ENCODE data around the gene IGDCC3. TPM values are rescaled to one million over a fixed set of nuclear protein-coding genes. Genes with fewer than 3 reads are reported as not detected.

Gene IGDCC3
- total RNA-seq, 3 donors from 2014 or later (not counting 1 experiment from before 2014, with no cell fraction given), result not detected

- Mint-ChIP-seq H3K27ac (no peak overlapping the region), H3K36me3 (peaks cover 6% of the 10 kb centered on the region), H3K4me1 (peaks cover 6 to 9% of the 10 kb centered on the region in 2 donors), H3K4me3 (no peak overlapping the region), H3K9me3 (no peaks in the 10 kb centered on the region), H3K27me3 (ENCODE audit: low read depth in 2 of 2) (peaks cover 49 to 56% of the 10 kb centered on the region in 2 donors)
- peaks cover 29% of the 10 kb centered on the region for H3K27me3 ChIP-seq (ENCODE audit: control insufficient read depth, insufficient read depth, low read length)
- DNase-seq (no peak), ATAC-seq (no peak)
- H3K4me3 ChIP-seq (ENCODE audit: low read length), result no peak overlapping the region
- 90% methylated on average over 14 of the region's 14 CpGs for WGBS (ENCODE audit: insufficient coverage)
- H3K9me3 ChIP-seq (ENCODE audit: control insufficient read depth, insufficient read depth, low read length), result no peaks in the 10 kb centered on the region
- intact Hi-C loops (cut with micrococcal nuclease), result no loop called here
- no peak overlapping the region for H3K27ac ChIP-seq (ENCODE audit: low read length)
- no peaks in the 10 kb centered on the region for H3K36me3 ChIP-seq (ENCODE audit: control insufficient read depth, insufficient read depth, low read length)
- TF ChIP-seq, protein P1, sequence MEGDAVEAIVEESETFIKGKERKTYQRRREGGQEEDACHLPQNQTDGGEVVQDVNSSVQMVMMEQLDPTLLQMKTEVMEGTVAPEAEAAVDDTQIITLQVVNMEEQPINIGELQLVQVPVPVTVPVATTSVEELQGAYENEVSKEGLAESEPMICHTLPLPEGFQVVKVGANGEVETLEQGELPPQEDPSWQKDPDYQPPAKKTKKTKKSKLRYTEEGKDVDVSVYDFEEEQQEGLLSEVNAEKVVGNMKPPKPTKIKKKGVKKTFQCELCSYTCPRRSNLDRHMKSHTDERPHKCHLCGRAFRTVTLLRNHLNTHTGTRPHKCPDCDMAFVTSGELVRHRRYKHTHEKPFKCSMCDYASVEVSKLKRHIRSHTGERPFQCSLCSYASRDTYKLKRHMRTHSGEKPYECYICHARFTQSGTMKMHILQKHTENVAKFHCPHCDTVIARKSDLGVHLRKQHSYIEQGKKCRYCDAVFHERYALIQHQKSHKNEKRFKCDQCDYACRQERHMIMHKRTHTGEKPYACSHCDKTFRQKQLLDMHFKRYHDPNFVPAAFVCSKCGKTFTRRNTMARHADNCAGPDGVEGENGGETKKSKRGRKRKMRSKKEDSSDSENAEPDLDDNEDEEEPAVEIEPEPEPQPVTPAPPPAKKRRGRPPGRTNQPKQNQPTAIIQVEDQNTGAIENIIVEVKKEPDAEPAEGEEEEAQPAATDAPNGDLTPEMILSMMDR (IDR thresholded peaks at IDR 0.05), result no peak
- H3K4me1 ChIP-seq (ENCODE audit: control insufficient read depth, insufficient read depth, low read length), result peaks cover 9% of the 10 kb centered on the region
Observed at GRCh38 chr15:65374821-65375401, 2.9 kb downstream of the IGDCC3 start.

DNA sequence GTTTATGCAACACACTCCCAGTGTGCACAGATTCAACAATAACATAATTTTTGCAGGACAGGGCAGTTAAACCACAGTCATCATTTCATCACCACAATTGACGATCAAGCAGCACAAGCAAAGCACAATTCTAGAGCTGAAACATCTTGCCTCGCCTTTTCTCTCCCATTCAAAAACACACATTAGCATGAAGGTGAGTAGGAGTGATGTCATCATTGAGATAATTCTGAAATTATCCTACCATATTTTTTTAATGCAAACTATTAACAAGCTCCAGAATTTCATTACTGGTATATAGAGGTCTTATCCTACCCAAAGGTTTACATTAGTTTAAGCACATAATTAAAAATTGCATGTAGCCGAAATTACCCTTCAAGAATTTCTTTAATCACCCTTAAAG lies 3.5 kb downstream of the IGDCC3 start:
- peaks cover 29% of the 10 kb centered on the region for H3K27me3 ChIP-seq (ENCODE audit: control insufficient read depth, insufficient read depth, low read length)
- no peak overlapping the region for H3K4me3 ChIP-seq (ENCODE audit: low read length)
- Mint-ChIP-seq H3K9me3 (no peaks in the 10 kb centered on the region), H3K27me3 (ENCODE audit: low read depth in 2 of 2) (peaks cover 44 to 51% of the 10 kb centered on the region in 2 donors), H3K4me1 (peaks cover 6 to 9% of the 10 kb centered on the region in 2 donors), H3K4me3 (no peak overlapping the region), H3K27ac (no peak overlapping the region), H3K36me3 (peaks cover 6% of the 10 kb centered on the region)
- no peaks in the 10 kb centered on the region for H3K36me3 ChIP-seq (ENCODE audit: control insufficient read depth, insufficient read depth, low read length)
- H3K9me3 ChIP-seq (ENCODE audit: control insufficient read depth, insufficient read depth, low read length), result no peaks in the 10 kb centered on the region
- TF ChIP-seq, protein P1 (IDR thresholded peaks at IDR 0.05), result no peak
- no CpG with 5 or more reads among the region's 3 CpGs for WGBS (ENCODE audit: insufficient coverage)
- intact Hi-C loops (cut with micrococcal nuclease), result no loop called here
- peaks cover 9% of the 10 kb centered on the region for H3K4me1 ChIP-seq (ENCODE audit: control insufficient read depth, insufficient read depth, low read length)
- ATAC-seq, result no peak
- H3K27ac ChIP-seq (ENCODE audit: low read length), result no peak overlapping the region
- no peak for DNase-seq

DNA sequence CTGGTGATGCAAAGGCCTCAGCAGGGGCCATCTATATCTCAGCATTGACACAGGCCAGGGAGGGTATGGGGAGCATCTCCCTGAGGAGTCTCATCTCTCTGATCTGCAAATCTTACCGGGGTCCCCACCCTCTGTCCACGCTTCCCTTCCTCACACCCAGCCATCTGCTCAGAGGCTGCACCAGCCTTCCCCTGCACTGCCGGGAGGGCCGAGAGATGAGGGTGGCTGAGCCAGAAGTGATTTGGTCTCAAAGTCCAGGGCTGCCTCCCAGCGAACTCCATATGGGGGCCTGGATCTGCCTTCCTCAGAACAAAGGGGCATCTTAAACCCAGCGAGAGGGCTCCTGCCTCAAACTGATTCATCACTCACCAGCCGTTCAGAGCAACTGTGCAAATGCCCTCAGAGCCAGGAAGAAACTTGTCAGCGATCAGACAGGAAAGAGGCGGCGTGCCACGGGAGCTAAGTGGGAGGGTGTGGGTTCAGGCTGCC lies 4.6 kb downstream of the IGDCC3 start:
- no peak for DNase-seq
- H3K27ac Mint-ChIP-seq, result no peak overlapping the region
- H3K36me3 Mint-ChIP-seq, result no peaks in the 10 kb centered on the region
- no peaks in the 10 kb centered on the region for H3K9me3 Mint-ChIP-seq
- TF ChIP-seq, protein P1 (IDR thresholded peaks at IDR 0.05), result no peak
- H3K9me3 ChIP-seq (ENCODE audit: control insufficient read depth, insufficient read depth, low read length), result no peaks in the 10 kb centered on the region
- H3K4me1 ChIP-seq (ENCODE audit: control insufficient read depth, insufficient read depth, low read length), result peaks cover 9% of the 10 kb centered on the region
- no peak for ATAC-seq
- H3K36me3 ChIP-seq (ENCODE audit: control insufficient read depth, insufficient read depth, low read length), result no peaks in the 10 kb centered on the region
- peaks cover 21% of the 10 kb centered on the region for H3K27me3 ChIP-seq (ENCODE audit: control insufficient read depth, insufficient read depth, low read length)
- intact Hi-C loops (cut with micrococcal nuclease), result no loop called here
- no peak overlapping the region for H3K4me3 ChIP-seq (ENCODE audit: low read length)
- H3K27ac ChIP-seq (ENCODE audit: low read length), result no peak overlapping the region
- 32% methylated on average over 11 of the region's 11 CpGs for WGBS (ENCODE audit: insufficient coverage)
- peaks cover under 1 to 13% of the 10 kb centered on the region in 2 donors for H3K4me1 Mint-ChIP-seq
- H3K27me3 Mint-ChIP-seq (ENCODE audit: low read depth in 2 of 2), result peaks cover 37 to 42% of the 10 kb centered on the region in 2 donors
- no peak overlapping the region for H3K4me3 Mint-ChIP-seq

DNA sequence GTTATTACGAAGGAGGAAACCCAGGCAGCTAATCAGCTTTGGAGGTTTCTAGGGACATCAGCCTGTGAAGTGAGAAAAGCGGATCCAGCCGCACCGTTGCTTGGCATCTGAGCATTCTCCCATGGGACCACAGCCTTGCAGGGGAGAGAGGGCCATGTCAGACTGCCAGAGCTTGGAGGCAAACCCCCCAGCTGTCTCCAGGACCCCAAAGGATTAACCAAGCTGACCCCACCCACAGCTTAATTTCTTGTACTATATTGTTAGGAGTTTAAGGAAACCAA lies 5.1 kb downstream of the IGDCC3 start:
- no peak overlapping the region for H3K4me3 ChIP-seq (ENCODE audit: low read length)
- ATAC-seq (no peak), DNase-seq (no peak)
- 97% methylated on average over 4 of the region's 4 CpGs for WGBS (ENCODE audit: insufficient coverage)
- H3K36me3 Mint-ChIP-seq, result no peaks in the 10 kb centered on the region
- no peaks in the 10 kb centered on the region for H3K36me3 ChIP-seq (ENCODE audit: control insufficient read depth, insufficient read depth, low read length)
- no peak overlapping the region for H3K4me3 Mint-ChIP-seq
- H3K4me1 ChIP-seq (ENCODE audit: control insufficient read depth, insufficient read depth, low read length), result peaks cover 9% of the 10 kb centered on the region
- peaks cover 36 to 41% of the 10 kb centered on the region in 2 donors for H3K27me3 Mint-ChIP-seq (ENCODE audit: low read depth in 2 of 2)
- no peak overlapping the region for H3K27ac Mint-ChIP-seq
- H3K9me3 Mint-ChIP-seq, result no peaks in the 10 kb centered on the region
- intact Hi-C loops (cut with micrococcal nuclease), result no loop called here
- TF ChIP-seq, protein P1 (IDR thresholded peaks at IDR 0.05), result no peak
- no peak overlapping the region for H3K27ac ChIP-seq (ENCODE audit: low read length)
- H3K27me3 ChIP-seq (ENCODE audit: control insufficient read depth, insufficient read depth, low read length), result peaks cover 19% of the 10 kb centered on the region
- peaks cover 0 to 13% of the 10 kb centered on the region in 2 donors for H3K4me1 Mint-ChIP-seq
- H3K9me3 ChIP-seq (ENCODE audit: control insufficient read depth, insufficient read depth, low read length), result no peaks in the 10 kb centered on the region

Data from natural killer cell (primary cell).